Psoas muscle (tissue), 8 donors: ENCODE data around the gene RNF213. TPM values are rescaled to one million over a fixed set of nuclear protein-coding genes. Genes with fewer than 3 reads are reported as not detected.

Source experiments
- ATAC-seq, 4 donors: fragments of 200-7000 bp; cut with Tn5 transposase; one replicate each; pipeline ENCODE4 v1.9.1; 2020; ENCODE audit warnings: moderate library complexity in 3 of 4, mild to moderate bottlenecking in 2 of 4
- DNase-seq, 2 donors: peaks; one replicate each; pipeline ENCODE4 v3.0.0-alpha.2; 2020
- H3K27ac ChIP-seq: fragments of 200-600 bp; one replicate; pipeline ENCODE4 v1.8.0; 2022
- H3K27me3 ChIP-seq, 3 donors: fragments of 200-600 bp in 1 of 3; one replicate each; pipeline versions ENCODE4 v1.6.1 to v1.8.0; 2013 to 2022; ENCODE audit warnings: low read length in 2 of 3, mild to moderate bottlenecking in 2 of 3, moderate library complexity in 1 of 3; ENCODE audit not compliant: insufficient read depth in 3 of 3
- H3K36me3 ChIP-seq, 2 donors: fragments of 200-600 bp in 1 of 2; one replicate each; pipeline versions ENCODE4 v1.6.1 to v1.8.0; 2013 to 2022; ENCODE audit warnings: low read depth in 1 of 2, mild to moderate bottlenecking in 1 of 2, moderate library complexity in 1 of 2; ENCODE audit not compliant: insufficient read depth in 1 of 2
- H3K4me1 ChIP-seq: fragments of 200-600 bp; one replicate; pipeline ENCODE4 v1.8.0; 2022
- H3K4me3 ChIP-seq: fragments of 200-600 bp; one replicate; pipeline ENCODE4 v1.8.0; 2022; ENCODE audit warnings: mild to moderate bottlenecking
- H3K9me3 ChIP-seq: fragments of 200-600 bp; one replicate; pipeline ENCODE4 v1.8.0; 2022
- CTCF ChIP-seq: fragments of 200-600 bp; IDR thresholded peaks from one replicate; pipeline ENCODE4 v1.8.0; 2022; ENCODE audit warnings: antibody characterized with exemption
- WGBS, 3 donors: extraction: QIAGEN DNeasy Blood & Tissue Kit; methylation state at CpG; one replicate each; pipeline versions ENCODE4 v1.1.6 to v1.1.7; 2013; 5-methylcytosine and 5-hydroxymethylcytosine counted together
- intact Hi-C, 2 donors: fragments of 100-400 bp; cut with DNase I; formaldehyde crosslinking; loops; one replicate each; pipeline versions ENCODE4 v1.11.0 to v1.14.2; 2022
- polyA plus RNA-seq, 3 donors: library from polyadenylated mRNA; stranded (reverse); fragments of 200-250 nt; gene quantifications; one replicate each; pipeline ENCODE4 v1.2.3, GENCODE V29; 2013
- total RNA-seq, 4 donors: library from RNA; stranded (reverse); fragmentation: NEBNext Ultra II Directional in 2 of 4; extraction: Animal tissue kit (Norgen Biotek cat#: 25700) in 2 of 4; gene quantifications; one replicate each; pipeline versions ENCODE4 v1.2.1 to v1.2.4, GENCODE V29; 2021 to 2023
- donor health status: healthy with polysubstance abuse.
- donor health status: DM: no; HTN: no; CAD: no; lungs with moderate emphysema.
- donor health status: Bipolar disorder and iron deficiency.
- donor health status: healthy.
- donor health status: DM: yes; HTN: yes; CAD: no.
- donor health status: DM: no; HTN: no; CAD: no.
- donor health status: DM: no; HTN: no; CAD: no.
- donor health status: DM: yes; HTN: yes; CAD: no.

The RNF213 gene
- total and polyA plus RNA-seq, 7 donors = 10.2 to 42.0 (median 33.7) TPM

DNA sequence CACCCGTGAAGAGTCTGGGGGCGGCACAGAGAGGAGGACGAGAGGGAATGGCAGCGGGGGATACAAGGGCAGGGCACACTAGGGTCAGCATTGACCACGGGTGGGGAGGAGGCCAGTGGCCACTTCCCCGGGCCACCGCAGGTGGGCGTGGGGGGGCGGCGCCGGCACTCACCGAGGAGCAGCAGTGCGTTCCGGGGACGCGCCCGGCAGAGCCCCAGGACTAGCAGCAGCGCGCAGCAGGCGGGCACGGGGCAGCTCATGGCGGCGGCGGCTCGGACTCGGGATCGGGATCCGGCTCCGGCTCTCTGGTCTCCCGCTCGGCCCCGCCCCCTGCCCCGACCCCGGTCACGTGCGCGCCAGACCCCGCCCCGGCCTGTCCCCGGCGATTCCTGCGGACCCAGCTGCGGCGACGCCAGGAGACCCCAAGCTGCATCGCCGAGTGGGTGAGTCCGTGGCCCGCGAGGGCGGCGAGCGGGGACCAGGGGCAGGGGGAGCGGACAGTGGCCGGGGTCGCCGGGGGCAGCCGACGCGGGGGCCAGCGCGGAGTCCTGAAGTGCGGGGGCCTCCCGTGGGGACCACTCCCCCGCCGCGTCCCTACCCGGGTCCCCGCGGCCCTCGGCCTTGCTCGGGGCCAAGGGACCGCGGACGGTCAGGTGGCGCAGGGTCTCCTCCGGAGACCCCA, 40.5 kb upstream of the RNF213 start, which contains the start of the genes SGSH and SLC26A11:
TSS of gene SGSH (minus strand) at position 280 of the 682 bp plus-strand sequence. CDS start at position 260, 20 bp downstream.
TSS of gene SLC26A11 (plus strand) at position 374 of the 682 bp plus-strand sequence. CDS start 1,134 bp downstream, outside the sequence.
- 1% methylated on average over 23 to 77 of the region's 77 CpGs for WGBS, 3 donors
- intact Hi-C loops = no loop called here
- H3K9me3 ChIP-seq = no peaks in the 10 kb centered on the region
- DNase-seq = peak; percentile 87 to 90
- peak within 1 kb of the TSS; percentile 89 for H3K27ac ChIP-seq
- peak; percentile 84 to 91 (median 87) for ATAC-seq
- peaks cover 0 to 31% of the 10 kb centered on the region in 2 donors for H3K36me3 ChIP-seq
- H3K4me3 ChIP-seq = peak within 1 kb of the TSS; percentile 96
- no peaks in the 10 kb centered on the region for H3K27me3 ChIP-seq
- peaks cover 6% of the 10 kb centered on the region for H3K4me1 ChIP-seq
- TF ChIP-seq CTCF = peak; percentile 10

DNA sequence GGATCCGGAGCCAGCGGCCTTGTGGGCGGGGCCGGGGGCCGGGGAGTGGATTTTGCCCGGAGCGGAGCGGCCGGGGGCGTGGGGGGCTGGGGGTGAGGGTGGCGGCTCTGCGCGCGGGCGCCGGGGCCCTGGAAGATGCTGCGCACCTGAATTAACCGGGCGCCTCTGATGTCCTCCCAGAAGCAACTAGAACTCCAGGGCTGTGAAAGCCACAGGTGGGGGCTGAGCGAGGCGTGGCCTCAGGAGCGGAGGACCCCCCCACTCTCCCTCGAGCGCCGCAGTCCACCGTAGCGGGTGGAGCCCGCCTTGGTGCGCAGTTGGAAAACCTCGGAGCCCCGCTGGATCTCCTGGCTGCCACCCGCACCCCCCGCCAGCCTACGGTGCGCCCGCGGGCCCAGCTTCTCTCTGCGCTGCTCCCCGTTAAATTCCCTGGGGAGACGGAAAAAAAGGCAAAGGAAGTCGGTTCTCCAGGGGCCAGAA, 39.9 kb upstream of the RNF213 start:
- intact Hi-C loops = no loop called here
- DNase-seq = no peak

GRCh38 chr17:80221351-80222105, 39.1 kb upstream of the RNF213 start:
- ATAC-seq = peak in 1 of 4 donors; percentile 3
- Histone ChIP-seq H3K9me3 (no peaks in the 10 kb centered on the region), H3K27ac (no peak overlapping the region), H3K4me3 (peak overlapping the region; percentile 96), H3K4me1 (peaks cover 6% of the 10 kb centered on the region), H3K27me3 (no peaks in the 10 kb centered on the region), H3K36me3 (peaks cover 0 to 25% of the 10 kb centered on the region in 2 donors)
- no peak for DNase-seq
- no peak for TF ChIP-seq CTCF
- 63 to 84% (median 78%) methylated on average over 27 to 29 of the region's 29 CpGs for WGBS, 3 donors
- intact Hi-C loops = no loop called here

More for the DNA sequence above, 39.9 kb upstream of the RNF213 start:
- Histone ChIP-seq H3K4me3 (peak overlapping the region; percentile 96), H3K27ac (peak overlapping the region; percentile 89), H3K27me3 (no peaks in the 10 kb centered on the region), H3K36me3 (peaks cover 0 to 25% of the 10 kb centered on the region in 2 donors), H3K4me1 (peaks cover 6% of the 10 kb centered on the region), H3K9me3 (no peaks in the 10 kb centered on the region)
- peak in 3 of 4 donors; percentile 24 to 51 (median 33) for ATAC-seq
- TF ChIP-seq CTCF = no peak
- 2 to 9% (median 3%) methylated on average over 34 to 41 of the region's 41 CpGs for WGBS, 3 donors

- no peaks in the 10 kb centered on the region for H3K9me3 ChIP-seq
- H3K4me3 ChIP-seq = no peak overlapping the region
- no peaks in the 10 kb centered on the region for H3K27me3 ChIP-seq
- WGBS, 3 donors = 85 to 91% (median 90%) methylated on average over 18 of the region's 18 CpGs
- H3K27ac ChIP-seq = no peak overlapping the region
- no peak for TF ChIP-seq CTCF
- DNase-seq (peak; percentile 9 to 41), ATAC-seq (no peak)
- peaks cover 6% of the 10 kb centered on the region for H3K4me1 ChIP-seq
- peaks cover 0 to 19% of the 10 kb centered on the region in 2 donors for H3K36me3 ChIP-seq
- intact Hi-C loops = no loop called here
Measured at GRCh38 chr17:80222376-80223141, 38.1 kb upstream of the RNF213 start.
